GM18498 (cell line): ENCODE measurements around the gene BABAM2.
A peak's percentile ranks its signal among the peaks of the same experiment; 100 is the strongest.
"Not testable (repeated sequence)": the region's sequence is repeated elsewhere in the genome, so short reads cannot be mapped to it uniquely, and the experiment has no call there.

ENCODE experiments used
- ATAC-seq: cut with Tn5 transposase; IDR thresholded peaks from one replicate; pipeline ENCODE4 v1.9.1; 2021; ENCODE audit warnings: mild to moderate bottlenecking, moderate library complexity; ENCODE audit not compliant: unreplicated experiment

The BABAM2 gene

DNA sequence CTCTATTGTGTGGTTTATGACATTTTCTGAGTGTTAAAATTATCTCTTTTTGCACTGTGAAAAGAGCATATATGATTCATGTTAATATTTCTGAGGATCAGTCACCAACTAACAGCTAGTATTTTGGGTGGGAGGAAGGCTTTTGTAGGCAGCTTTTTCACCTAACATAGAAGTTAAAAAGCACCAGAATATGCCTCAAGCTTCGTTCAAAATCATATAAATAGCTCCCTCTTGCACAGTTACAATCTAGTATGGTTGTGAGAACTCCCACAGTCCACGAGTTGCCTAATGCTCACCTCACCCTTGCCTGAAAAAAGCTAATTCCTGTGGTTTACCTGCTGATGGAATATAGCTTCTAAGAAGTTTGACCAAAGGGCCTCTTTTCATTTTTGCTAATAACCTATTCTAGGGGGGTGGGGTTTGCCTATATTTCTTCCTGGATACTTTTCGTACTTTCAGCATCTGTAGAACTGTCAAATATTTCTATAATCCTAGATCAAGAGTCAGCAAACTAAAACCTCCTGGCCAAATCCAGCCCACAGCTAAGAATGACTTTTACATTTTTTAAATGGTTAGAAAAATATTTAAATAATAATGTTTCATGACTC is 335.0 kb downstream of the BABAM2 start:
- ATAC-seq: no peak

DNA sequence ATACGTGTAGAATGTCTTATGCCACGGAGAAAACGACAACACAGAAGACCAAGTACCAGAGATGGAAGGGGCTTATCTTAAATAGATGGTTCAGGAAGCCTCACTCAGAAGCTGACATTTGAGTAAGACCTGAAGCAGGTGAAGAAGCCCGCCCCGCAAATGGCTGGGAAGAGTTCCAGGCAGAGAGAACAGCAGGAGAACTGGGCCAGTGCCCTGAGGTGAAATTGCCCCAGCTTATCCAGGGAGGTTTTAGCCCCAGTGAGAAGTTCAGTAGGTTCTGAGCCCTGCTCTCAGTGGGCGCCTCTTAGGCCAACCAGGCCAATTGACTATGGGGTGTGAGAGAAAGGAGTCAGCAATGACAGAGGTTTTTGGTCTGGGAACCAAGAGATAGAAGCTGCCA is 336.0 kb downstream of the BABAM2 start:
- no peak for ATAC-seq

DNA sequence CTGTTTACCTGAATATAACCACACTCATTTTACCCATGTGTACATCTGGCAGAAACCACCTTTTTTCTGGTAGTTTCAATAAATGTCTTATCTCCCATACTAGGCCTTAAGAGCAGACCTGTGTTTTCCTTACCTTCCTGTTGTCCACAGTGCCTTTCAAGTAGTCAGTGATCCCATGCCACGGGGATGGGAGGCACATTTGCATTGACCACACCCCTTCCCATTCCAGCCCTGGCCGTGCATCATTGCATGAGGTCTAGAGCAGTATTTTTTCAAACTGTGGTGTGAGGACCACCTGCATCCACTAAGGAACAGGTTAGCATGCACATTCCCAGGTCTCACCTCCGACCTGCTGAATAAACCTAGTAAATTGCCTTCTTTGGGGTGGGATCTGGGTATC is 337.0 kb downstream of the BABAM2 start:
- ATAC-seq: no peak

DNA sequence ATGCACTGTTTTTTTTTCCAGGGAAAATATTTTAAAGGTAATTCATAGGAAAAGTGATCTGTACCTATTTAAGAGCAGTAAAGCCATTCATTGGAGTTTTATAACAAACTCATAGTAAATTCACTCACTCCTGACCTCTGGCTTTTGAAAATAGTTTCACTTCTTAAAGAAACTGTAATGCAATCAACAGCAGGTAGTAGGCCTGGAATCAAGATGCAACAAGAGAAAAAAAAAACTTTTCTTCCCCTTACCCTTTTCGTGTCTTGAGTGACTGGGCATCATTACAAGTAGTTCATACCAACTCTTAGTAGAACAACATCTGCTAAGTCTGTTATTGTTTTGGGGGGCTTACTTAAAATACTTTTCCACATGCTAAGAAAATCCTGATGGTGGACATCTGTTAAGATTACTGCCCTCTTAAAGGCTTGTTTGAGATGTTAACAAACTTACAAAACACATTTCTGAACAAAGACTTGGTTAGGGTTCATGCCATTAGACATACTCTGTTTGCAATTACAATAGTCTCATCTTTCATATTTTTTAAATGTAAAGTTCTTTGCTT is 338.0 kb downstream of the BABAM2 start:
- no peak for ATAC-seq

DNA sequence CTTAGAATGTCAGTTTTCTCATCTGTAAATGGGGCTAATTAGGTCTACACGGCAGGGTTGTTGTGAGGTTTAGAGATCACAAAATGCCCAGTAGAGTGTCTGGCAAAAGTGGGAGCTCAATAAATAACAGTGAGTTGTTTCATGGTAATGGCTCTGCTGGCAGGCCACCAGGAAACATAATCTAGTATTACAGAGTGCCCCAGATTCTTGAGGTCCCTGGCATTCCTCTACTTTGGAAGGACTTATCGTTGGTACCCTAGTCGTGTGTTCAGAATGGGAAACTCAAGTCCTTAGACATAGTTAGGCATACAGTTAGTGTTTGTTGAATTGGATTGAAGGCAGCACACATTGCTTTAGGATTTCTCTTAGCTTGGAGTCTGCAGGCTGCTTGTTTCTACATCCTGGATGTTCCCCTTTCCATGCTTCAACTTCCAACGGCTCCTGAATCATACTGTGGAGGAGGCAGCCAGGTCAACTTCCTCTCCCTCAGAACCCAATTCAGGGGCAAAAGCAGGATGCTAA is 340.6 kb downstream of the BABAM2 start:
- no peak for ATAC-seq

DNA sequence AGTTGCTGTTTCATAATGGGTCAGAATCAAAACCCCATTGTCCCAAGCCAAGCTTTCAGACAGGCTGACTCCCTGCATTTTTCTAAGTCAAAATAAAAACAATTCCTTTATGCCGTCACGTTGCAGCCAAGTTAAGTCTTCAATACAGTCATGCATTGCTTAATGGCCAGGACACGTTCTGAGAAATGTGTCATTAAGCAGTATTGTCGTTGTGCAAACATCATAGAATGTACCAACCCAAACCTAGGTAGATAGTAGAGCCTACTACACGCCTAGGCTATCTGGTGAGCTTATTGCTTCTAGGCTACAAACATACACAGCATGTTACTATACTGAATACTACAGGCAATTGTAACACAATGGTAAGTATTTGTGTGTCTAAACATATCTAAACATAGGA is 341.8 kb downstream of the BABAM2 start:
- no peak for ATAC-seq

DNA sequence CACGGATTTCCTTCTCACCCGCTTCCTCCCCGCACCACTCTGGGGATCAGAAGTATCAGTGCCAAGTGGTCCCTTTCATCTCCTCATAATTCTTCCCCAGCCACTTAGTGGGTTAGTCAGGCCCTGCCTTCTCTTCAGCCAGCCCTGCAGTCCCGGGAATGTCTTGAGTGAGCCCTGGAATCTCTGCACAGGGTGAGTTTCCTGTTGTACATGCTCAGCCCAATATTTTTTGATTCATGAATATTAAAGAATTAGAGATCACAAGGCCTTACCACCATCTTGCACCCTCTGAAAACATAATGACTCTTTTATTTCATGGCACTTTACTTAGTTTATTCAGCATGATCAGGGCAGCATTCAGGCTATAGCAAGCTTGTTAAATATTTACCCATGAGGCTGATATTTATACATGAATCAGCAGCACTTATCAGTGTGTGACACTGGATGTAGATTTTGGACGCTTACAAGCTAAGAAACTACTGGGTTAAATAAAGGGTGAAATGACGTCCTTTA is 342.7 kb downstream of the BABAM2 start:
- ATAC-seq: no peak

DNA sequence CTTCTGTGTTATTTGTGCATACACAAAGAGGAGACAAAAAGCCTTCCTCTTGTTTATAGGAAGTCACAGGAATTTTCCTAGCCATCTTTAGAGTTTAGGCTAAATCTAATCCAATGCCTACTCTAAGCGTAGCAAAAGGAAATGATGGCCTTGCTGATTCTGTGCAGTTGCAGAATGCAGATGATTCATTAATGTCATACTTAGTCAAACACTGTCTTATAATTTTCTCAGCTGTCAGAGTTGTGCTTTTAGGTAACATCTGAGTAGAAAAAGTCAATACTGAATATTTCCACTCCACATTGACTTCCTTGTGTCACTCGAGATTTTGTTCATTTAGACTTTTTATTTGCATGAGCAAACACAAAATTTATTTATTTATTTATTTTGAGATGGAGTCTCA is 344.3 kb downstream of the BABAM2 start:
- ATAC-seq: no peak

DNA sequence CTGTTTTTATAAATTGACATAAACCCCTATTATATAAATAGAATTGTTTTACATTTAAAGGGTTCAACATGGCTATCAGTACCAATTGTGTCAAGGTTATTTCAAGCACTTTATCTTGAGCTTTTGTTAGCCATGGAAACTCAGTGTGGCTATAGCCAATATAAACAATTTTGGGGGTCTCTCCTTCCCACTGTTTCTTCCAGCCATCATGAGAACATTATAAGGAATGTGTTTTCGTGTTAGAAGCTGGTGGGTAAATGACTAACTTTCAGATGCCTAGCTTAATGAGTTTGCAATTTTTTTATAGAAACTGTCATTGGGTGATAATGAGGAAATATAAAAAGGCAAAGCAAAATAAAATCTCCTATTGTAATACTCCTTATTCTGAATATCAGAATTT is 348.7 kb downstream of the BABAM2 start:
- ATAC-seq: no peak

DNA sequence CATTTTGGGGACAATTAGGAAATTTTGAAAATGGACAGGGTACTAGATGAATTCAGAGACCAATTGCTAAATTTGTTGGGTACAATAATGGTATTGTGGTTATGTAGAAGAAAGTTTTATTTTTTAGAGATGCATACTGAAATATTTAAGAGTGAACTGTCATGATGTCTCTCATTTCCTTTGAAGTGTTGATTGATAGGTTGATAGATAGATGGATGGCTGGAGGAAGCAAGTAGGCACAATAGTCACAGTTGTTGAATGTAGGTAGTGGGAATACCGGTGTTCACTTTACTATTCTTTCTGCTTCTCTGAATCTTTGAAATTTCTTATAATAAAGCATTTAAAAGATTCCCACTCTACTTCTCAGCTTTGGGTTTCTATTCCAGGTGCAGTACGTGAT is 350.4 kb downstream of the BABAM2 start:
- ATAC-seq: no peak

DNA sequence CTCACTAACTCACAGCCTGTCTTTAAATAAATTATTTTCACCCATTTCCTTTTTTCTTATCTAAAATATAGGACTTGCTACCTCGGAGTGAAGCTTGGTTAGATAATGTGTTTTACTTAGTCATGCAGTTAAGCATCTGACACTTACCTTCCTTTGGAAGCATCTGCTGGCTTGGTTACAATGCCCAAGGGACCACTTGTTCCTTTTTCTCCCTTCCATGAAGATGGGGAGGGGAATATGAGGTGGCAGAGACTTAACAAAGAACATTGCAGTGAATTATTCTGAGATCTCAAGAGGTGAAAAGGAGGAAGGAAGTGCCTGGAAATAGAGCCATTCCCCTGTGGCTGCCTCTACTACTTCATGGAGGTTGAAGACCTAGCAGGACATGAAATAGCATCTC is 356.8 kb downstream of the BABAM2 start:
- ATAC-seq: no peak

DNA sequence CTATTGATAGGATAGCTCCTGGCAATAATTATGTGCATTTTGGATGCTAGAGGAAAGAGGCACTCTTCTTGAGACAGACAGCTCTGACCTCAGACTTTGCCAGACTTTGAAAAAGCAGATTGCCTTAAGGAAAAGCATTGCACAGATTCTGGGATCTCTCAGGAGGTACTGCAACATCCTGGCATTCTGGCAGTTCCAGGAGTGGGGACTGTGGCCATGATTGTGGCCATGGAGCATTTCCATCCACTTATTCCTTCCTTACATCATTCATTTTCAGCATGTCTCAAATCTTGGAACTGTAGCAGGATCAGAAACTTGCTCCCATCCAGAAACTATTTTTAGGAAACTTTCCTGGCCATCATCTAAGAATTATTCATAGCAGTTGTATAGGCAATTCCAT is 357.2 kb downstream of the BABAM2 start:
- no peak for ATAC-seq

DNA sequence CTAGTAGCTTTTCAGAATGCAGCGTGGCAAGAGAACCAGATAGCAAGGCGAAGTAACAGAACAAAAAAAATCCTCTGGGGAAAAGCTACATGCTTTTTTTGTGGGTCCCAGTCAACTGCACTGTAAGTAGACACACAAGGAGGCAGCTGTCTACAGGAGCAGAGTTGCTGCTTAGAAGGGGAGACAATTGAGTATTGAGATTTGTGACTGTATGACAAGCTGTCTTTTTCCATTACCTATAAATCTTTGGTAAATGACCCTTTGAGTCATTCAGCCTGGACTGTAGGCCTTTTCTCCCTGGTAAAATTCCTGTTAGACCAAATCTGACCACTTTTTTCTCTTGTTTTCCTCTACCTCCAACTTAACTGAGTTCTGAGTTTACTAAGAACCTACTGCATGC is 358.0 kb downstream of the BABAM2 start:
- ATAC-seq: no peak

DNA sequence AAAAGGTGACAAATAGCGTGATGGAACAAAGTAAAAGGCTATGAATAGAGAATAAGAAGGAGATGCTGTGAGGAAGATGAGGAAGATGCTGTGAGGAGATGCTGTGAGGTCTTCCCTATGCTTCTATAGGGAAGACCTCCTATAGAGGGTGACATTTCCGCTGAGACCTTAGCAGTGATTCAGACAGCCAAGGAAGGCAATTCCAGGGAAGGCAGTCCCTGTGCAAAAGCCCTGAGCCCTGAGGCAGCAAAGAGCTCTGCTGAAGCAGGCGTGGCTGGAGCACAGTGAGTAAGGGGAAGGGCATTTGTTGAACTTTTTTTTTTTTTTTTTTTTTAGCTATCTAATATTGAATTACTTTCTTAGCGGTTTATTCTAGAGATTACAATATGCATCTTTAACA is 359.5 kb downstream of the BABAM2 start:
- no peak for ATAC-seq

DNA sequence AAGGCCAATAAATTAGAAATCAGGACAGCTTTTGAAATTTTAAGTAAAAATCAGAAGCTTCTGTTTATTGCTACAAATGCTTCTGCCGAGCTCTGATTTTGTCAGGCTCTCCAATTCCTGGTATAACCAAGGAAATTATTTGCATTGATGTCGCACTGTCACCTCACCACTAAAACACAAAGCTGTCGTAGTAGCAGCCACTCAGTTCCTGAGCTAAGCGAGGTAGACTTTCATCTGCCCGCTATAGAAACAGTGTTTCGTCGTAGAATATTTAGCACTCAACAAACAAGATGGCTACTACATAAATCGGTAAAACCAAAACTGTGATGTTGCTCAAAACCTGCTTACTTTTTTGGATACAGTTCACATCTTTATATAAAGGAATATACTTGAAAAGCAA is 360.8 kb downstream of the BABAM2 start:
- no peak for ATAC-seq

DNA sequence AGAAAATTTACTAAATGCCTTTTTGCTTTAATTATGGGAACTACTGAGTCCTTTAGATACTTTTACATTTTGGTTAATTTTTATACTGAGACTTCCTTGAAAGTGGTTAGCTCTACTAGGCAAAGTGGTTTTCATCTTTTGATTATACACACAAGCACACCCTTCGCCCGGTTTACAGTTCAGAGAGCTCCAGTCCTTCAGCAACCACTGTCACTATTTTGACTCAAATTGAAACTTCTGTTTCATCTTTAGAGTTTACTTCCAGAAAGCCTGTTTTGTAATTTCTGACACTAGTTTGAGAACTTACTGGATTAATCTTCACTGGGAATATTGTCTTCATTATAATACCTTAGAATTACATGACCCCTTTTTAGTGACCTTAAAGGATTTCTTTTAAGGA is 361.8 kb downstream of the BABAM2 start:
- peak; percentile 84 for ATAC-seq

DNA sequence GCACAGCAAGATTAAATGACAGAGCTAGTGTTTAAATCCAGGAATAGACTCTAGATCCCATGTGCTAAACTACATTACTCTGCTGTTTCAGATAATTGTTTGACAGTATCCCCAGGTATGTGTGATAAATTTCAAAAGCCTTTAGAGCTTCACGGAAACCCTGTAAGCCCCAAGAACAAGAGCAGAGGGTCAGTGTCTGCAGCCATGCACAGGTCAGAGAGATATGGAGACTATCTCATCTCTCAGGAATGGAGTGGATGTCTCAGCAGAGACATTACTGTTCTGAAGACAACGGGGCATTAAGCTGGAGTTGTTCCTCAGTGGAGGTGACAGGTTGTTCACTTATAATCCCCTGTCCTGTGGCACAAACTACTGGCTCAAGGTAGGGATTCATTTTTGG is 363.0 kb downstream of the BABAM2 start:
- ATAC-seq: no peak

DNA sequence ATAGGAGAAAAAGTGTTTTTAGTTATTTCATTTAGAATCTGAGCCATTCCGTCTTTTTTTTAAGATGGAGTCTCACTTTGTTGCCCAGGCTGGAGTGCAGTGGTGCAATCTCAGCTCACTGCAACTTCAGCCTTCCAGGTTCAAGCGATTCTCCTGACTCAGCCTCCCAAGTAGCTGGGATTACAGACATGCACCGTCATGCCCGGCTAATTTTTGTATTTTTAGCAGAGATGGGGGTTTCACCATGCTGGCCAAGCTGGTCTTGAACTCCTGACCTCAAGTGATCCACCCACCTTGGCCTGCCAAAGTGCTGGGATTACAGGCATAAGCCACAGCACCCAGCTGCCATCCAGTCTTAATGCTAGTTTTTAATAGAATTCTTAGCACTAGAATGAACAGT is 364.7 kb downstream of the BABAM2 start:
- not testable (repeated sequence) for ATAC-seq

DNA sequence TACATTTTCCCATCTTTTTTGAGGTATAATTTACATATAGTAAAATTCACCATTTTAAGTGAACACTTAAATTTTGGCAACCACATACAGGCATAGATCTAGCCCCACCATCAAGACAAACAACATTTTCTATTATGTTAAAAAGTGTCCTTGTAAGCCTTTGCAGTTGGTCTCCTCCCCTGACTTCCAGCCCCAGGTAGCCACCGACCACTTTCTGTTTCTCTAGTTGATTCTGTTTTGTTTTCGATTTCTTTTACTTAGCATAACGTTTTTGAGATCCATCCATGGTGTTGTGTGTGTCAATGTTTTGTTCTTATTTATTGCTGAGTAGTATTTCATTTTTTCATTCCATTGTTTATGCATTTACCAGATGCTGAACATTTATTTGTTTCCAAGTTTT is 366.7 kb downstream of the BABAM2 start:
- ATAC-seq: no peak

DNA sequence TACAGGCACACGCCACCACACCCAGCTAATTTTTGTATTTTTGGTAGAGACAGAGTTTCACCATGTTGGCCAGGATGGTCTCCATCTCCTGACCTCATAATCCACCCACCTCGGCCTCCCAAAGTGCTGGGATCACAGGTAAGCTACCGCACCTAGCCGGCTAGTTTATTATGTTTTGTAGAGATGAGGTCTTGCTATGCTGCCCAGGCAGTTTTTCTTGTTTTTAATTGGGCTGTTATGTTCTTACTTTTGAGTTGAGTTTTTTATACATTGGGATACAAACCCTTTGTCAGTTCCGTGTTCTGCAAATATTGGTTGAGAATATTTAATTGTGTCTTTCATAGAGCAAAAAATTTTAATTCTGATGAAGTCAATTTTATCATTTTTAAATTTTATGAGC is 368.7 kb downstream of the BABAM2 start:
- not testable (repeated sequence) for ATAC-seq

DNA sequence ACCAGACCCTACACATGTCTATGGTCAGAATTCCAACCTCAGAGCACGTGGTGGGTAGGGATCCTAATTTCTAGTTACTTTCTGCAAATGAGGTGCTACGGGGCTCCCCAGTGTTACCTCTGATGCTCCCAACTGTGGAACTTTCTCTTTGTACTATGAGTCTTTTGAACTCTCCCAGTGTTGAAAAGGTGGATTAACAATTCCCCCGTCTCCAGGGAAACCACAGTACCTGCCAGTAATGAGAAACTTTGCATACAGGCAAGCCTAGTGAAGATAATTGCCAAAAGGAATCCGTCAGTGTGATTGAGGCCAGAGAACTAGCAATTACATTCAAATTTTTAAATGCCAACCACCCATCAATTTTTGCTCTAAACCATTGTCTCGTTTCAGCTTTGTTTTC is 373.2 kb downstream of the BABAM2 start:
- no peak for ATAC-seq

DNA sequence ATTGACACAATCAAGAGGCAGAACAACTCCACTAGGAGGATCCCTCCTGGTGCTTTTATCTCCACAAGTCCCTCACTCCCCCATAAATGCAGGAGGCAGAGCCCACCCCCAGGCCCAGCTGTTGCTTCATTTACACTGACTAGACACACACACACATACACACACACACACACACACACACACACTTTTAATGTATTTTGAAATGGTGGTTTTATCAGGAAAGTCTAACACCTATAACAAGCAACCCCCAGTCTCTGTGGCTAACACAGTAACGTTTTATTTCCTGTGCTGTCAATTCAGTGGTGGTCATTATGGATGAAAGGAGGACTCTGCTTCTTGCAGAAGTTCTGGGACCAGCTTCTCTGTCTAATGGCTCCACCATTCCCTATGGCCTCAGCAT is 376.8 kb downstream of the BABAM2 start:
- ATAC-seq: no peak

DNA sequence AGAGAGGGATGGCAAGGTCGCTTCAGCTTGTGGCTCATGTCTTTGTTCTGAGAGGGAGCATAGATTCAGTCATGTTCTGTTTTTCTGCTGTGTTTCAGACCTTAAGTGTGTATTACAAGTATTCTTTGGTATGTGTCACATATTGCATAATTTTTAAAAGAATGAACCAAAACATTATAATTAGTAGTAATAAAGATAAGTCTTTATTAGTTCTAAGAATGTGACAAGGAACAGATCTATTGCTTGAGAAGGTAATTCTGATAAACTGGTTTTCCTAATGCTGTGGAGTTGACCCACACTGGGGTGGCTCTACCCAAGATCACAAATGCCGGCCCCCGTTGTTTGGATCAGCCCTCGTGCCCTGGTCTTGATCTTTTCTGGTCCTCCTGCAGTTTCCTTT is 377.9 kb downstream of the BABAM2 start:
- ATAC-seq: no peak
